T-helper 2 cell treated with Interferon-gamma antibody and Interleukin-4, amounts not matched to agents 5 μg/mL and 100 μg/mL, for 36 hours (primary cell): ENCODE results near the gene MYBPH.

Experiments
- DNase-seq: peaks from one replicate; pipeline ENCODE4 v3.0.0; 2021; ENCODE audit warnings: low spot score
- H3K27ac Mint-ChIP-seq: one replicate; pipeline ENCODE4 v1.8.0; 2021; ENCODE audit warnings: mild to moderate bottlenecking, mixed read lengths
- H3K27me3 Mint-ChIP-seq: one replicate; pipeline ENCODE4 v1.8.0; 2021; ENCODE audit warnings: low read depth, mixed read lengths
- H3K36me3 Mint-ChIP-seq: one replicate; pipeline ENCODE4 v1.8.0; 2021; ENCODE audit warnings: low read depth, mixed read lengths
- H3K4me1 Mint-ChIP-seq: one replicate; pipeline ENCODE4 v1.8.0; 2021; ENCODE audit warnings: low read depth, mixed read lengths
- H3K4me3 Mint-ChIP-seq: one replicate; pipeline ENCODE4 v1.8.0; 2022; ENCODE audit warnings: mild to moderate bottlenecking, moderate library complexity, mixed read lengths
- H3K9me3 Mint-ChIP-seq: one replicate; pipeline ENCODE4 v1.8.0; 2021; ENCODE audit warnings: mixed read lengths

MYBPH gene

DNA sequence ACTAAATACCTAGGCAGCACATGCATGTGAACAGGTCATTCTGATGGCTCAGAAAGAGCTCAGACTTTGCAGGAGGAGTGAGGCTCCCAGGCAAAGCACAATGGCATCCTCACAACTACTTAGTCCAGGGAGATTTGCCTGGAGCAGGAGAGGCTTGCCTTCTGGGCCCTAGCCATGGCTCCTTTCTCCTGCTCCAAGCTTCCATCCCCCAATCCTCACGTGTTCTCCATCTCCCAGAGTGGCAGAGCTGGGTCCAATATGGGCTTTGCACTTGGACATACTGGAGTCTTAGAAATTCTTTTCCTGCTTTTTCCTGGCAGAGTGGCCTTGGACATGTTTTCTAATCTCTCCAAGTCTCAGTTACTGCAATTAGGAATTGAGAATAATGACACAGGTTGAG, 15.8 kb downstream of the MYBPH start:
- Mint-ChIP-seq H3K4me1 (no peaks in the 10 kb centered on the region), H3K27me3 (peaks cover 8% of the 10 kb centered on the region), H3K4me3 (no peak overlapping the region), H3K9me3 (no peaks in the 10 kb centered on the region), H3K27ac (no peak overlapping the region), H3K36me3 (no peaks in the 10 kb centered on the region)
- no peak for DNase-seq

DNA sequence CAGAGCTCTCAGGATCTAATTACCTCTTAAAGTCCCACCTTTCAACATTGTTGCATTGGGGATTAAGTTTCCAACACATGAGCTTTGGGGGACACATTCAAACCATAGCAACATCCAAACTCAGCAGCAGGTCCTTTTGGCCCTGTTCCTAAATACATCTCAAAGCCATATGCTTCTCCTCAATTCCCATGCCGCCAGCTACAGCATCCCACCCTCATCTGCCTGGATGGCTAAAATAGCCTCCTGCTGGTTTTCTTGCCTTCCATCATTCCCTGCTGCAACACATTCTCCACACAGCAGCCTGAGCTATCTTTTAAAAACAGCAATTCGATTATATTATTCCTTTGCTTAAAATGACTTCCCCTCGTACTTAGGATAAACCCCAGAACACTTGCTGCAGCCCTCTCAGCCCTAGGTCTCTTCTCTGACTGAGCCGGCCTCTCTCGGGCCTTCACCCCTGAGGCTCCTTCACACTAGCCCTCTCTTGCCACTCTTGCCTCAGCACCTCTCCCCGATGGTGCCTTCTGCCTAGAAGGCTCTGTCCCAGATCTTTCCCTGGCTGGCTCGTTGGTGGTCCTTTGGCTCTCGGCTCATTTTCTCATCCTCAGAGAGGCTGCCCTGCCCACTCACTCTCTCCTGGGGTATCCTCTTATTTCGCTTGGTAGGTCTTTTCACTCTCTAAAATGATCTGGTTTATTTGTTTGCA, 16.5 kb downstream of the MYBPH start:
- no peaks in the 10 kb centered on the region for H3K36me3 Mint-ChIP-seq
- no peak for DNase-seq
- H3K4me3 Mint-ChIP-seq = no peak overlapping the region
- no peaks in the 10 kb centered on the region for H3K9me3 Mint-ChIP-seq
- no peaks in the 10 kb centered on the region for H3K4me1 Mint-ChIP-seq
- no peak overlapping the region for H3K27ac Mint-ChIP-seq
- peaks cover 8% of the 10 kb centered on the region for H3K27me3 Mint-ChIP-seq

DNA sequence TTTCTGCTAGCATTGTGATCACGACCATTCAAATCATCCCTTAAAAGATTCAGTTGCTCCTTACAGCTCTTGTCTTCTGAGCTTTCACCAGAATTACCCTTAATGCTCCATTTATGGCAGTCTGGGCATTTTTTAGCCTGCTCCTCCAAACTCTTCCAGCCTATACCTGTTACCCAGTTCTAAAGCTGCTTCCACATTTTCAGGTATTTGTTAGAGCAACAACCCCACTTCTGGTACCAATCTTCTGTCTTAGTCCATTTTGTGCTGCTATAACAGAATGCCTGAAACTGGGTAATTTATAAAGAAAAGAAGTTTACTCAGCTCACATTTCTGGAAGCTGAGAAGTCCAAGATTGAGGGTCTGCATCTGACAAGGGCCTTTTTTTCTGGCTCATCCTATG, 17.2 kb downstream of the MYBPH start:
- Mint-ChIP-seq H3K27me3 (peaks cover 8% of the 10 kb centered on the region), H3K4me1 (no peaks in the 10 kb centered on the region), H3K4me3 (no peak overlapping the region), H3K9me3 (no peaks in the 10 kb centered on the region), H3K27ac (no peak overlapping the region), H3K36me3 (no peaks in the 10 kb centered on the region)
- no peak for DNase-seq

- H3K27ac Mint-ChIP-seq = no peak overlapping the region
- no peaks in the 10 kb centered on the region for H3K9me3 Mint-ChIP-seq
- peaks cover 8% of the 10 kb centered on the region for H3K27me3 Mint-ChIP-seq
- H3K4me1 Mint-ChIP-seq = no peaks in the 10 kb centered on the region
- DNase-seq = no peak
- H3K36me3 Mint-ChIP-seq = no peaks in the 10 kb centered on the region
- H3K4me3 Mint-ChIP-seq = no peak overlapping the region
These were observed 19.3 kb downstream of the MYBPH start for GRCh38 chr1:203156280-203156679.

DNA sequence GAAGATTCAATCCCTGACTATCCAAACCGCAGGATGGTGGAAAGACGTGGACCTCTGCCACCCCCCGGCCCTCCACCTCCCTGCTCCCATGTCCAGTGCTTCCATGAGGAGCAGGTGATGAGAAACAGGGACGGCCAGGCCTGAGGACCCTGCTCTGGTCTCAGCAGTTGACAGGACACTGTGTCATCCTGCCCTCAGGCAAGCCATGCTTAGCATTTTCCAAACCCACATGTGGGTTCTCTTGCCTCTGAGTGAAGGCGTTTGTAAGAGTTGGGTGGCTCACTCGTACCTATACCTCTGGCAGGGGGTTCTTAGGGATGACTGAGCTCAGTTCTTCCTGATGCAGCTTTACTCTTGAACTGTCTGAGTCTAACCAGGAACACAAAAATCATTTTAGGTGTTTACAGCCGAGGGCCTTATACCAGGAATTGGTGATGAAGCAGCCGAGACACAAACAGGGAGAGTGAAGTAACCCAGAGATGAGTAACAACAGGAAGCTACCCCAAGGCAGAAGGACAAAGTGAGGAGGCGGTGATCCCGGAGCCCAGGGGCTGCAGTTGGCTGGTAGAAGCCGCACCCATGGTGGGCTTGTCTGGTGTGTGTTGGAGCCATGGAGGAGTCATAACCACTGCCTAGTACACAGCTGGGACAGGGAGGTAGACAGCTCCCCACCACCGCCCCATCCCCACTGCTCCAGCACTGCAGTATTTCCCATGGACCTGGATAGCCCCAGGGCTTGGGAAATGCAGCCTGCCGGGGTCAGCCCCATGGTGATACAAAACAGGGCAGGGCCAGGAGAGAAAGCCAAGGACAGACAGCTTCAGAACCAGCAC, 21.4 kb downstream of the MYBPH start:
- Mint-ChIP-seq H3K27ac (no peak overlapping the region), H3K9me3 (no peaks in the 10 kb centered on the region), H3K4me1 (no peaks in the 10 kb centered on the region), H3K36me3 (no peaks in the 10 kb centered on the region), H3K27me3 (peaks cover 8% of the 10 kb centered on the region), H3K4me3 (no peak overlapping the region)
- no peak for DNase-seq

DNA sequence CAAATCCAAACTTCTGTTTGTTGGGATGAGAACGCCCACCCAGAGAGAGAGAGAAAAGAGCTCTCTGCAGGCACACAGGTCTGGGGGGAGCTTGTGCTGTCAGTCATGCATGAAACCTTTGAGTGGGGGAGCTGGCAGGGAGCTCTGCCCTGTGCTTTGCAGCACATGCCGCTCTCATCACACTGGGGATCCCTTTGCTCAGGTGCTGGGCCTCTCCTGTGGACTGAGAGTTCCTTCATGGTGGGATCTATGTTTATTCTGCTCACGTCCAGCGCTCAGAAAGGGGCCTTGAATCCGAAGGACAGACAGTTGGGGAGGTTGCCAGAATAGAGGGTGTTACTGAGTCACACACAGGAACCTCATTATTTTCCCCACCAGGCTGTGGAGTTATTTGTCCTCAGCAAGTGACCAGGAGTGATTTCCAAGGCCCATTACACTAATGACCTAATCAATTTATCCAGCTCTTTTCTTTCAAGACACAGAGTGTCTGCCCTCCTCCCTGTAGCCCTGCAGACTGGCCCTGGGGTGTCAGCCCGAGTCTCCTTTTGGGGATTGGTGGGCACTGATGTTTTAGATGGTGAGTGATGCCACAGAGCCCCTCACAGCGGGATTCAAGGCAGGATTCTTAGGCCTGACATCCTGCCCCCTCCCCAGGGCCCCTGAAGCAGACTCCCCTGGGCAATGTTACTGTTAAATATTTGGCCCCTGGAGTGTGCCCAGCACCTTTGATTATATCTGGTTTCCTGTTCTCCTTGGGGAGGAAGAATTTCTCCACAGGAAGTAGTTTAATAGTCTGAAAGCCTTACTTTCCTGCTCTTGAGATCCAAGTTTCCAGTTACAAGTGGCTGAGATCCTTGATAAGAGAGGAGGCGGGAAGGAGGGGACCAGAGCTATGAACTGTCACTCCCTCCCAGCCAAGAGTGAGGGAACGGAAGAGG, 22.3 kb downstream of the MYBPH start:
- no peaks in the 10 kb centered on the region for H3K4me1 Mint-ChIP-seq
- H3K4me3 Mint-ChIP-seq = no peak overlapping the region
- no peaks in the 10 kb centered on the region for H3K9me3 Mint-ChIP-seq
- H3K36me3 Mint-ChIP-seq = no peaks in the 10 kb centered on the region
- no peak overlapping the region for H3K27ac Mint-ChIP-seq
- peaks cover 7% of the 10 kb centered on the region for H3K27me3 Mint-ChIP-seq
- DNase-seq = no peak

GRCh38 chr1:203152158-203153034, 23.2 kb downstream of the MYBPH start:
- Mint-ChIP-seq H3K4me3 (no peak overlapping the region), H3K27me3 (peaks cover 7% of the 10 kb centered on the region), H3K4me1 (no peaks in the 10 kb centered on the region), H3K9me3 (no peaks in the 10 kb centered on the region), H3K27ac (no peak overlapping the region), H3K36me3 (no peaks in the 10 kb centered on the region)
- DNase-seq = no peak

GRCh38 chr1:203151362-203152157, 24.1 kb downstream of the MYBPH start:
- H3K27ac Mint-ChIP-seq = no peak overlapping the region
- H3K4me3 Mint-ChIP-seq = no peak overlapping the region

DNA sequence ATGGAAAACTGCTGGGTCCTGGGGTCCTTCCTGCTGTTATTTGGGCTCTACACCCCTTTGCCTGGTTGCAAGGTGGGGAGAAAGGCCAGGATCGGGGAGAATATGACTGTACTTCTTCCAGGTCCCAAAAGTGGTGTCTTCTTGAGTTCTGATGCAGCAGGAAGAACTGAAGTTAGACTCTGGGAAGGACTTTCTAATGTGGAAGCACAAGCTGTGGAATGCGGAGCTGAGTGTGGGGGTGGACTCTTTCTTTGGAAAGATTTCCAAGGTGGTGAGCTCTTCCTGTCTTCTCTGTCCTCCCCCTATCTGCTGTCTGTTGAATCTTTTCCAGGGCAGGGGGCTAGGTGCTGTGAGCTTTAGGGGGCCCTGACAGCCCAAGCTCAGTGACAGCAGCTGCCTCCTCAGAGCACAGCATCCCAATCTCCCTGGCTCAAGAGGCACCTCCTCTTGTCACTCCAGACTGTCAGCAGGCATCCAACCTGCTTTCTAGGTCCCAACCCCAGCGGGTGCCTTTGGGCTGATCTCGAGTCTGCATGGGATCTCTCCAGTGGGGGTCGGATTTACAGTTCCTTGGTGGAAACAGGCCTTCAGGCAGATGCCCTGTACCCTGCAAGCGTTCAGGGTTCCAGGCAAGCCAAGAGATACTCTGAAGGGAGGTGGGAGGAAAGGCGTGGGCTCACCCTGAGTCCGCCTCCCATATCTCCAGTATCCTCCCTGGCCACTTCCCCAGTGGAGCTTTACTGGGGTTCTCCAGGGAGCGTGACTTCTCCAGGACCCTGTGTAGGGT, 24.9 kb downstream of the MYBPH start:
- no peak overlapping the region for H3K27ac Mint-ChIP-seq
- no peaks in the 10 kb centered on the region for H3K36me3 Mint-ChIP-seq
- H3K4me3 Mint-ChIP-seq = no peak overlapping the region

More at GRCh38 chr1:203151362-203152157, 24.1 kb downstream of the MYBPH start:
- Mint-ChIP-seq H3K27me3 (peaks cover 5% of the 10 kb centered on the region), H3K9me3 (no peaks in the 10 kb centered on the region), H3K4me1 (no peaks in the 10 kb centered on the region), H3K36me3 (no peaks in the 10 kb centered on the region)
- no peak for DNase-seq

GRCh38 chr1:203149188-203149840, 26.3 kb downstream of the MYBPH start:
- H3K27me3 Mint-ChIP-seq = peaks cover 3% of the 10 kb centered on the region
- H3K4me1 Mint-ChIP-seq = no peaks in the 10 kb centered on the region
- no peaks in the 10 kb centered on the region for H3K36me3 Mint-ChIP-seq
- H3K4me3 Mint-ChIP-seq = no peak overlapping the region
- no peaks in the 10 kb centered on the region for H3K9me3 Mint-ChIP-seq
- H3K27ac Mint-ChIP-seq = no peak overlapping the region
- no peak for DNase-seq

More for the DNA sequence above, 24.9 kb downstream of the MYBPH start:
- Mint-ChIP-seq H3K27me3 (peaks cover 3% of the 10 kb centered on the region), H3K9me3 (no peaks in the 10 kb centered on the region), H3K4me1 (no peaks in the 10 kb centered on the region)
- DNase-seq = no peak

DNA sequence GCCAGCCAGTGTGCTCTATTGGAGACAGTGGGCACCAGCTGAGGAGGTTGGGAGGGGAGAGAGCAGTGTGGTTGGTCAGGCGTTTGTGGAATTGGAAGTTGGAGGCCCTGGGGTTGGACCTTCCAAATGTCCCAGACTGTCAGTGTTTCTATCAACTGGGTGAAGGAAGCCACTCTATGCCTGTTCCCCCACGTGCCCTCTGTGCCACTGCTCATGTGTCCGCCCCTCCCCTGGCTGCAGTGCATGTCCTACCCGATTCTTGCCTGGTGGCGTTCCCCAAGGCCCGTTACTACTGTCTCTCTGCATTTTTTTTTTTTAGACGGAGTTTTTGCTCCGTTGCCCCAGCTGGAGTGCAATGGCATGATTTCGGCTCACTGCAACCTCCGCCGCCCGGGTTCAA, 27.0 kb downstream of the MYBPH start:
- no peak for DNase-seq
- Mint-ChIP-seq H3K9me3 (no peaks in the 10 kb centered on the region), H3K27ac (no peak overlapping the region), H3K27me3 (peaks cover 3% of the 10 kb centered on the region), H3K4me3 (no peak overlapping the region), H3K4me1 (no peaks in the 10 kb centered on the region), H3K36me3 (no peaks in the 10 kb centered on the region)

GRCh38 chr1:203148127-203148526, 27.5 kb downstream of the MYBPH start:
- peaks cover 3% of the 10 kb centered on the region for H3K27me3 Mint-ChIP-seq
- H3K36me3 Mint-ChIP-seq = no peaks in the 10 kb centered on the region
- H3K4me1 Mint-ChIP-seq = no peaks in the 10 kb centered on the region
- H3K27ac Mint-ChIP-seq = no peak overlapping the region
- no peaks in the 10 kb centered on the region for H3K9me3 Mint-ChIP-seq
- no peak for DNase-seq
- H3K4me3 Mint-ChIP-seq = no peak overlapping the region
